HG02885 (cell line): ENCODE data around the gene VKORC1.
"Not testable (repeated sequence)": the region's sequence is repeated elsewhere in the genome, so short reads cannot be mapped to it uniquely, and the experiment has no call there.

Source experiments
- ATAC-seq: cut with Tn5 transposase; IDR thresholded peaks from one replicate; pipeline ENCODE4 v1.9.1; 2021; ENCODE audit warnings: mild to moderate bottlenecking; ENCODE audit not compliant: unreplicated experiment, poor library complexity

The VKORC1 gene

GRCh38 chr16:31094424-31095120 lies at the start of gene VKORC1:
Gene VKORC1, minus strand, starts transcription at chr16:31094797. Its CDS starts 68 bp downstream, at chr16:31094729.
- ATAC-seq = peak; percentile 85

GRCh38 chr16:31143694-31144148 lies 49.1 kb upstream of the VKORC1 start:
- ATAC-seq = no peak

- ATAC-seq = no peak
Measured at GRCh38 chr16:31143011-31143693, 48.6 kb upstream of the VKORC1 start.

GRCh38 chr16:31142109-31143010 lies 47.8 kb upstream of the VKORC1 start:
- peak; percentile 91 for ATAC-seq

DNA sequence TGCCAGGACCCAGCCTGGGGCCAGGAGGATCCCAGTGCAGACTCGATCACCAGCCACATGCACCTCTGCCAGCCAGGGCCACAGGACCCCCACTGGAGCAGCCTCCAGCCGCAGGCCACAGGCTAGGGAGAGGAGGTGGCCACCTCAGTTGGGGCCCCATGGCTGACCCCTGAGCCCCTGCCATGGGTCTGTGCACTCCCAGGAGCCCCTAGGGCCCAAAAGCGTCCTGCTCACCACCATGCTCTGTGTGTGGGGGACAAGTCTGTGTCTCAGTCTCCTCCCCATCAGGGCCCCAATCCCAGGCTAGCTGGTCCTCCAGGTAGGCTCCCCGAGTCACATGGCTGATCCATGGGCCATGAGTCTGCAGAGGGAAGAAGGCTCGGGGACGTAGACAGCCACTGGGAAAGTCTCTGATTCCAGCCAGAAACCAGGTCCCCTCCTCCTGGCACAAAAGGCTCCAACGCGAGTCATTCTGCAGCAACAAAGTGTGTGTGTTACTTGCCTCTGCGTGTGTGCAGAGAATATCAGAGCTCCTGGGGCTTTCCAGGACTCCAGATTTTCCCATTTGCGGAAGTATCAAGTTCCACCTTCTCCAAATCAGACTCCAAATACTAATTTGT lies 47.0 kb upstream of the VKORC1 start:
- ATAC-seq = peak; percentile 1

DNA sequence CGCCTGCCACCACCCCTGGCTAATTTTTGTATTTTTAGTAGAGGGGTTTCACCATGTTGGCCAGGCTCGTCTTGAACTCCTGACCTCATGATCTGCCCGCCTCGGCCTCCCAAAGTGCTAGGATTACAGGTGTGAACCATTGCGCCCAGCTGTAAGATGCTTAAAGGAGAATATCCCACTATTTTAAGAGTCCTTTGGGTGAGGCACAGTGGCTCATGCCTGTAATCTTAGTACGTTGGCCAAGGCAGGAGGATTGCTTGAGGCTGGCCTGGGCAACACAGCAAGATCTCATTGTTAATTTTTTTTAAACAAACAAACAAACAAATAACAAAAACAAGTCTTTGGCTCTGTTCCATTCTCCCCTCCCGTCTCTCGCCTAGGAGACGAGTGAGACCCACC lies 46.5 kb upstream of the VKORC1 start:
- not testable (repeated sequence) for ATAC-seq

GRCh38 chr16:31138621-31139578 lies 44.3 kb upstream of the VKORC1 start:
- no peak for ATAC-seq

DNA sequence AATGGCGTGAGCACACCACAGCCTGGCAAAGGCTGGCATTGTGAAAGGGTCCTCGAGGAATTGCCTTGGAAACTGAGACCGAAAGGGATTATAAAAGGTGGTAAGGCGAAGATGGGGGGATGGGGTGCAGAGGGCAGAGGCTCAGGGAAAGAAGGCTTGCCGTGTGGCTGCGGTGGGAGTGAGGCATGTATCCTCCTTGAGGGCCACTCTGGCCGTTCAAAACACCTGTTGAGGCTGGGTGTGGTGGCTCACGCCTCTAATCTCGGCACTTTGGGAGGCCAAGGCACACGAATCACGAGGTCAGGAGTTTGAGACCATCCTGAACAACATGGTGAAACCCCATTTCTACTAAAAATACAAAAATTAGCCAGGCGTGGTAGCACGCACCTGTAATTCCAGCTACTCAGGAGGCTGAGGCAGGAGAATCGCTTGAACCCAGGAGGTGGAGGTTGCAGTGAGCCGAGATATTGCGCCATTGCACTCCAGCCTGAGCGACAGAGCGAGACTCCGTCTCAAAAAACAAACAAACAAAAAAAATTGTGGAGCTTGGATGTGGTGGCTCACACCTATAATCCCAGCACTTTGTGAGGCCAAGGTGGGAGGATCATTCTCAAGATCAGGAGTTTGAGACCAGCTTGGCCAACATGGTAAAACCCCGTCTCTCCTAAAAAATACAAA lies 42.4 kb upstream of the VKORC1 start:
- not testable (repeated sequence) for ATAC-seq

DNA sequence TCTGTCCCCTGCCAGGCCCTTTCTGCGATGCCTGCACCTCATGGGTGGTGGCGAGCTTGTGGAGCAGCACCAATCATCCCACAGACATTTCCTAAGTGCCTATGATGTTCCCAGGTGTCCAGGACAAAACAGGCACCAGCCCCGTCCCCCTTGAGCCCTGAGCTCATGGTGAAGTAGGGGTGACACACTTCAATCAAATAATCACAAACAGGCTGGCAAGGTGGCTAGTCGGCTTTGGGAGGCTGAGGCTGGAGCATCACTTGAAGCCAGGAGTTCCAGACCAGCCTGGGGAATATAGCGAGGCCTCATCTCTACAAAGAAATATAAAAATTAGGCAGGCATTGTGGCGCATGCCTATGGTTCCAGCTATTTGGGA lies 41.7 kb upstream of the VKORC1 start:
- ATAC-seq = no peak

DNA sequence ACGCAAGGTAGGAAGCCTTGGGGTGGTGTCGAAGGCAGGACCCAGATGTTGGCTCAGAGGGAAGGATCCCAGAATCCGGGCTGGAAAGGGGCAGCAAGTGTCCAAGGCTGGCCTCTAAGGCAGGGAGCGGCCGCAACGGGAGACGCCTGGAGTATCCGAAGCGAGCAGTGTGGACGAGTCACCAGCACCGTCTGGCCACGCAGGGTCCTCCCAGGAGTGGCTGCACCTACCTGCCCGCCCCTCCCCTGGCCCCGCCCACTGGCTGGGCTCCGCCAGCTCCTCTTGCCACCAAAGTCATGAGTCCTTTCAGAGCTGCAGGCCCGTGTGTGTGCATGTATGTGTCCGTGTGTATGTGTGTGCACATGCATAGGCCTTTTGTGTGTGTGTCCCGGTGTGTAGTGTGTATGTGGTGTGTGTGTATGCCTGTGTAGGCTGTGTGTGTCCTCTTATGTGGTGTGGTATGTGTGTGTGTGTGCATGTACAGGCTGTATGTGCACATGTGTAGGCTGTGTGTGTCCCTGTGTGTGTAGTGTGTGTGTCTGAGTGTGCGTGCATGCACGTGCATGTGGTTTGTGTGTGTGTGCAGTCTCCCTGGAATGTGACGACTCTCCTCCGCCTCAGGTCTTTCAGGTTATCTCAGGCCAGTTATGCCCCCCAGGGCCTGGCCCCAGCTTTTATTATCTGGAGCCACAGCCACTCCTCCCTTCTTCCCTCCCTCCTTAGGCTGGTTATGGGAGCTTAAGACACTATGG lies 41.1 kb upstream of the VKORC1 start, which contains the start of gene PRSS8:
Gene PRSS8 (minus strand): TSS at position 193 of the 752 bp plus-strand sequence. CDS start 229 bp downstream, outside the sequence.
- ATAC-seq = no peak

- ATAC-seq = no peak
Measured at GRCh38 chr16:31134625-31135534, 40.3 kb upstream of the VKORC1 start.

GRCh38 chr16:31134091-31134571 lies 39.5 kb upstream of the VKORC1 start:
- ATAC-seq = no peak

DNA sequence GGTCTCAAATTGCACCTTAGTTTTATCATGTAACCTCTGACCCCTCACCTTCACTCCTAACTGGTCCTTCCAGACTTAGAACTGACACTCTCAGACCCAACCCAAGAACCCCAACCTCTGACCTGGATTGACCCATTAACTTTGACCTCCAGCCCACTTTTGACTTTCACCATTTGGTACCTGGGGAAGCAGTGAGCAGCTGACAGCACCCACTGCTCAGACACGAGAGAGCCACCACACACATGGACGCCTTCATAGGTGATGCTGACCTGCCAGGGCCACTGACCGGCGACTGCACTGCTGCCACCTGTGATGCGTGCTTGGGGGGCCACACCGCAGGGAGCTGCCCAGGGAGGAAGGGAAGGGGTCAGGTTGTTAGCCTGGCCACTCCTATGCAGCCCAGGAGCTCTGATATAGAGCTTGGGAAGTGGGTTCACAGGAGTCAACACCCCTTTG lies 38.5 kb upstream of the VKORC1 start:
- no peak for ATAC-seq

DNA sequence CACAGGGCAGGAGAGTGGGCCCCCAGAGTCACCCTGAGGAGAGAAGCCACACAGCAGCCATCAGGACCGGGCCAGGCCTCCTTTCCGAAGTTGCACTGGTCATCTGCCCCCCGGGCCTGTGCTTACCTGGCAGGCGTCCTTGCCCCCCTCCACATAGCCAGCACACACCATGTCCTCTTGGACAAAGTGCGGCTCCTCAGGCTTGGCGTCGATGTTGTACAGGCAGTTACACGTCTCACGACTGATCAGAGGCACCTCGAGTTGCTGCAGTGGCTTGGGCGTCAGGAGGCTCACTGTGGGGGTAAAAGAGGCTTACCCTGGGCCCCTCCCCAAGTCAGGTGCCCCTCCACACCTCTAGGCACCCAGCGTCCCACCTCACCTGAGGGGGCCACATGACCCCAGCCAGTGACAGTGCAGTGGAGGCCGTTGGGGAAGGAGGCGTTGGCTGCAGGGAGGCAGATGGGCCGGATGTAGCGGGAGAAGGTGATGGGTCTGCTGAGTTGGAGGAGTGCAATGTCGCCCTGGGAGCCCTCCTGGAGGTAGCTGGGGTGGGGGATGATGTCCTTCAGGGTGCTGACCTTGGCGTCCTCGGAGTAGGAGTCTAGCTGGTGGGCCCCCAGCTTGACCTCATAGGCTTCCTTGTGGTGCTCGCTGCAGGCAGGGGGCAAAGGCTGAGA lies 37.8 kb upstream of the VKORC1 start:
- ATAC-seq = no peak

GRCh38 chr16:31131841-31132271 lies 37.3 kb upstream of the VKORC1 start:
- ATAC-seq = no peak

DNA sequence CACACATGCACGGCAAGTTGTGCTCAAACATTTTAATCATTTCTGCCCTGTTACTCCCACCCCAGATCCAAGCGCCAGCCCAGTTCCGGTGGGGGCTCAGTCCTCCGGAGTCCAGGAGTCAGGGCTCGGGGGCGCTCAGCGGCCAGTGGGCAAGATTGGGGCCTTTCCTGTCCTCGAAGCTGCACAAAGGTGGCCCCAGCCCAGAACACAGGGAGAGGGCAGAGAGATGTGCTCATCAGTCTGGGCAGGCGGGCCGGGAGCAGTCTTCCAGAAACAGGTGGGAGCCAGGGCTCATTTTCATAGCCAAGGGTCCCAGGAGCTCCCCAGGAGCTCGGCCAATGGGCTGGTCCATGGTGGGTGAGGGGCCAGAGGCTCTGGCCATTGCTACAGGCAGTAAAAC lies 36.8 kb upstream of the VKORC1 start:
- no peak for ATAC-seq
